Adrenal gland (tissue), 12 donors: ENCODE measurements around the gene PLEKHA6. TPM values are rescaled to one million over a fixed set of nuclear protein-coding genes. Genes with fewer than 3 reads are reported as not detected.

Experiments
- DNase-seq, 7 donors: peaks; one replicate each; pipeline ENCODE4 v3.0.0-alpha.2; 2019 to 2020
- H3K27ac ChIP-seq, 5 donors: fragments of 200-600 bp; sonication (generic) in 4 of 5; 1 replicate in 3 of 5; 2 replicates in 2 of 5; pipeline versions ENCODE4 v1.5.1 to v1.8.0; 2016 to 2020; ENCODE audit warnings: mild to moderate bottlenecking in 1 of 5
- H3K27me3 ChIP-seq: fragments of 200-600 bp; 2 replicates; pipeline ENCODE4 v1.8.0; 2021
- H3K36me3 ChIP-seq, 2 donors: fragments of 200-600 bp; replicated peaks in 1 of 2; 1 replicate in 1 of 2; 2 replicates in 1 of 2; pipeline versions ENCODE4 v1.5.1 to v1.8.0; 2018 to 2022
- H3K4me1 ChIP-seq, 2 donors: fragments of 200-600 bp; replicated peaks in 1 of 2; 1 replicate in 1 of 2; 2 replicates in 1 of 2; pipeline versions ENCODE4 v1.5.1 to v1.8.0; 2018 to 2021
- H3K4me3 ChIP-seq, 4 donors: fragments of 200-600 bp; sonication (generic) in 3 of 4; one replicate each; pipeline ENCODE4 v1.5.1; 2016 to 2018
- H3K9me3 ChIP-seq, 3 donors: fragments of 200-600 bp; sonication (generic) in 1 of 3; replicated peaks in 1 of 3; 1 replicate in 2 of 3; 2 replicates in 1 of 3; pipeline versions ENCODE4 v1.5.1 to v1.8.0; 2016 to 2021
- CTCF ChIP-seq, 6 experiments: fragments of 450-650 bp in 4 of 6; fragments of 200-600 bp in 2 of 6; sonication (generic) in 1 of 6; IDR thresholded peaks; 1 replicate in 5 of 6; 2 replicates in 1 of 6; pipeline versions ENCODE4 v1.5.1 to v1.8.0; 2016 to 2021; ENCODE audit warnings: antibody characterized with exemption in 6 of 6, mild to moderate bottlenecking in 2 of 6, moderate library complexity in 1 of 6
- POLR2A ChIP-seq, 2 donors: fragments of 450-650 bp; IDR thresholded peaks; one replicate each; pipeline ENCODE4 v1.6.1; 2017; ENCODE audit warnings: antibody characterized with exemption in 2 of 2, mild to moderate bottlenecking in 2 of 2, moderate library complexity in 1 of 2
- WGBS, 4 donors: extraction: QIAGEN DNeasy Blood & Tissue Kit in 2 of 4; methylation state at CpG; one replicate each; pipeline versions ENCODE4 v1.1.5 to v1.1.7; 2013 to 2017; 5-methylcytosine and 5-hydroxymethylcytosine counted together
- intact Hi-C, 2 donors: fragments of 100-400 bp; cut with DNase I; formaldehyde crosslinking; loops; one replicate each; pipeline versions ENCODE4 v1.14.1 to v1.15.0; 2022 to 2023
- polyA plus RNA-seq, 3 donors: library from polyadenylated mRNA; stranded (reverse); fragments of 200-250 nt in 2 of 3; fragments of 350-450 nt in 1 of 3; fragmentation: Illumina TruSeq in 1 of 3; extraction: RNeasy Lipid Tissue Mini Kit (QIAGEN cat#74804) in 1 of 3; gene quantifications; one replicate each; pipeline ENCODE4 v1.2.3, GENCODE V29; 2013 to 2014
- total RNA-seq, 9 donors: library from RNA; depleted of rRNA in 4 of 9; stranded (reverse); fragments of >200 nt in 4 of 9; fragments of 120-200 nt in 1 of 9; fragmentation: NEBNext Ultra II Directional in 1 of 9; extraction: Animal tissue kit (Norgen Biotek cat#: 25700) in 1 of 9; gene quantifications; one replicate each; pipeline versions ENCODE4 v1.1.0 to v1.2.4, GENCODE V29; 2013 to 2023
- donor health status: healthy with polysubstance abuse.
- donor health status: Bipolar disorder and iron deficiency.
- donor health status: DM: yes; HTN: yes; CAD: no.
- donor health status: DM: no; HTN: no; CAD: no.
- donor health status: DM: no; HTN: no; CAD: no.
- donor health status: DM: yes; HTN: yes; CAD: no.

PLEKHA6 gene
- total and polyA plus RNA-seq, 12 donors: 2.2 to 13.8 (median 5.1) TPM

DNA sequence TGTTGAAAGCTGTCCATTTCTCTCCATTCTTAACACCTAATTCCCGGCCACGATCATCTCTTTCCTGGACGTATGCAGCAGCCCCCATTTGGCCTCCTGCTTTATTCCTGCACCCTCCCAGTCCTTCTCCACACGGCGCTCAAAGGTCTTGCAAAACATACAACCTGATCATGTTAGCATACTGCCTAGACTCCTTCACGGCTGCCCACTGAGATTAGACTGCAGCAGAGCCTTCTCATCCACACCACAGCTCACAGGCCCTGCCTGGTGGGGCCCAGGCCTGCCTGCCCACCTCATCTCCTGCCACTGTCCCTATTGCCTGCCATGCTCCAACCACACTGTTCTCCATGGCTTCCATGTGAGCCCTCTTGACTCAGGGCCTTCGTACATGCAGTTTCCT, 148.7 kb downstream of the PLEKHA6 start:
- H3K36me3 ChIP-seq: no peaks in the 10 kb centered on the region
- no peaks in the 10 kb centered on the region for H3K27me3 ChIP-seq
- no peak overlapping the region for H3K27ac ChIP-seq
- H3K4me1 ChIP-seq: peaks cover 0 to 9% of the 10 kb centered on the region in 2 donors
- no peak for TF ChIP-seq CTCF (IDR thresholded peaks at IDR 0.05)
- no peak for TF ChIP-seq POLR2A (IDR thresholded peaks at IDR 0.05)
- WGBS, 4 donors: 77 to 90% (median 85%) methylated on average over 7 of the region's 7 CpGs
- intact Hi-C loops: loop anchor here (5.0 kb wide), 1 partner anchor 151 kb away; no protein-coding TSS in a partner anchor
- no peaks in the 10 kb centered on the region for H3K9me3 ChIP-seq
- no peak overlapping the region for H3K4me3 ChIP-seq
- no peak for DNase-seq

DNA sequence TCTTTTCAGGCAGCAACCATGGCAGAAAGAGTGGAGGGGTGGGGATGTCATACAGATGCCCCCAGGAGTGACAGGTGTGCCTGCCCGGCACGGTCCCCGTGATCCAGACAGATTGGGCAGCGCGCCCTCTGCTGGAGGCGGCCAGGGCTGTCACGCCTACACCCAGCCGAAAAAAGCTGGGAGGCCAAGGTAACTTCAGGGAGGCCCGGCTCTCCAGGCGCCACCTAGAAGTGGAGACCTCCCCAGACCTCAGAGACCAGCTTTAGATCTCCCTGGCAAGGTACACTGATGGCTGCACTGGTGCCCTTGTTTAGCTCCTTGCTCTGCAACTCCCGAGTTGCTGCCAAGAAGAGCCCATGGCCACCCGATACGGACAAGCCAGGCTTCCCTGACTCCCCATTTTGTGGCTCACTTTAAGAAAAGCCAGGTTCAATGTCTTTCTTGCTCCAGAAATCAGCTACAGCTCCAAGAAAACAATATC, 152.6 kb downstream of the PLEKHA6 start:
- peak; percentile 49 to 80 (median 73) for DNase-seq

DNA sequence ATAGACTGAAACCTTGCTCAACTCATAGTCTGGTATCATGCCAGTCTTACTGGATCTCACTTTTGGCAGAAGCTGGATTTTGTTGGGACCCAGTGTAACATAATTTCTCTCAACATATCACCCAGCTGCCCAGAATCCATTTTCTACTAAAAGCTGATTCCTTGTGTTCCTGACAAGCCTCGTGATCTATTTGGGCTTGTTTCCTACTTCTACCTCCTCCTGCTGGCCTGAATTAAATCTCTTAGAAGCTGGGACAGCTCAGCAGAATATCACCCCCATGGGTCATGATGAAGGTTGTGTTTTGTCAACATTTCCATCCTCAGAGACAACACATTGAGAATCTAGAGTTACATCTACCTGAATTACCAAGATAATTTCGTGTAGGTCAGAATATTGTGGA, 153.6 kb downstream of the PLEKHA6 start:
- Histone ChIP-seq H3K9me3 (no peaks in the 10 kb centered on the region), H3K4me3 (no peak overlapping the region), H3K27me3 (peaks cover 5% of the 10 kb centered on the region), H3K27ac (no peak overlapping the region), H3K4me1 (no peaks in the 10 kb centered on the region), H3K36me3 (no peaks in the 10 kb centered on the region)
- TF ChIP-seq POLR2A (IDR thresholded peaks at IDR 0.05): no peak
- TF ChIP-seq CTCF (IDR thresholded peaks at IDR 0.05): peak in 1 of 6 experiments; percentile 1
- intact Hi-C loops: loop anchor here in 1 of 2 donors (10.0 kb wide), 1 partner anchor 341 kb away; the partner anchor contains the start of gene SNRPE
- 37 to 53% (median 40%) methylated on average over 2 of the region's 2 CpGs for WGBS, 4 donors
- DNase-seq: no peak

More for the DNA sequence above, 152.6 kb downstream of the PLEKHA6 start:
- H3K9me3 ChIP-seq: no peaks in the 10 kb centered on the region
- peaks cover 5% of the 10 kb centered on the region for H3K27me3 ChIP-seq
- WGBS, 4 donors: 17 to 68% (median 19%) methylated on average over 3 to 13 of the region's 13 CpGs
- no peak overlapping the region for H3K27ac ChIP-seq
- no peak overlapping the region for H3K4me3 ChIP-seq
- TF ChIP-seq POLR2A (IDR thresholded peaks at IDR 0.05): no peak
- TF ChIP-seq CTCF (IDR thresholded peaks at IDR 0.05): peak; percentile 71 to 92 (median 78)
- H3K36me3 ChIP-seq: no peaks in the 10 kb centered on the region
- intact Hi-C loops: loop anchor here in 1 of 2 donors (10.0 kb wide), 1 partner anchor 342 kb away; the partner anchor contains the start of gene SNRPE
- no peaks in the 10 kb centered on the region for H3K4me1 ChIP-seq

DNA sequence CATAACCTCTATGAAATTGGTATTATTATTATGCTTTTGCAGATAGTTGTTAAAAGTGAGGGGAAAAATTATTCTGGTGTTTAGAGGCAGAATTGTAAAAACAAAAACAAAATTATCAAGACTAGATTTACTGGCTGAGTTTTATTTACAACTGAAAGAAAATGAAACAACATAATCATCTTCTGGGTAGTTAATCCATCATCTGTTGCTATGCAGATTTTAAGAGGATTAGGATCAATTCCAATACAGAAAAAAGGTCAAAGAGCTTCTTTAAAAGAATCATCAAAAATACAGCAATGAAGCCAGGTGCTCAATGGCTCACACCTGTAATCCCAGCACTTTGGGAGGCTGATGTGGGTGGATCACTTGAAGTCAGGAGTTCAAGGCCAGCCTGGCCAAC, 154.2 kb downstream of the PLEKHA6 start:
- Histone ChIP-seq H3K9me3 (no peaks in the 10 kb centered on the region), H3K27me3 (peaks cover 5% of the 10 kb centered on the region), H3K36me3 (no peaks in the 10 kb centered on the region), H3K4me3 (no peak overlapping the region), H3K27ac (no peak overlapping the region), H3K4me1 (no peaks in the 10 kb centered on the region)
- no peak for DNase-seq
- TF ChIP-seq POLR2A (IDR thresholded peaks at IDR 0.05): no peak
- no peak for TF ChIP-seq CTCF (IDR thresholded peaks at IDR 0.05)
- intact Hi-C loops: loop anchor here in 1 of 2 donors (10.0 kb wide), 1 partner anchor 341 kb away; the partner anchor contains the start of gene SNRPE
